ENCODE measurements around the gene TFPI.
"Not testable (repeated sequence)": the region's sequence is repeated elsewhere in the genome, so short reads cannot be mapped to it uniquely, and the experiment has no call there.

TFPI gene

DNA sequence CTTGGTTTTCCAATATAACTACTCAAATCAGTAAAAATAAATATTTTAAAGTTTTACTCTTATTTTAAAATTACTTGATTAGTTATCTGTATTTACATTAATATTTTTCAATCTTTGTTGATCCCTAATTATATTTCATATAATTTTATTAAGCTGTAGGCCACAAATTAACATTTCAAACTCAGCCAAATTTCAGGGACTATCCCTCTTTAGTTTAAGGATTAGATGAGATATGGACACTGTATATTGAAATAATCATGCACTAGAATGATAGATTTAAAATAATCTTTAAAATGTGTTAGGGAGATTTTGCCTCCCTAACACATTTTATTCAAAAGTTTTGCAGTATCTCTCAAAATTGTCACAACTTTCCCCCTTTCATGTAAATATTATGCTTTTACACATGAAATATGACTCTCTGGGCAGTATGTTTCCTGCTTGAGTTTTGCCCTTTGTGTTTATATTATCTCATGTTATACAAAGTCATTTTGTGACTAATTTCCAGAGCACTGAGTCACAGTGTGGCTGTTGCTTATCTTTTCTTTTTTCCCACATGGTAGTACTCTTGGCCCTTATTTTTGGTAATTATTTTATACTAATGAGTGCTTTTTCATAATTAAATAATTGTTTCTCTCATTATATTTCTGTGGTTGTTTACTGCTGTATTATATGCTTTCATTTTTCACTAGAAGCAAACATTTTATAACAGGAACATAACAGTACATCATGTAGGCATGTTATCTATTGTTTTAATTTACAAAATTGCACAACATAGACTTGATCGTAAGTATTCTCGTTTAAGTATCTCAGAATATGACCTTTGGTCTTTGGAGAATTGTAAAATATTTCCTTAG lies 1.2 kb downstream of the TFPI start:
- no peak for DNase-seq

DNA sequence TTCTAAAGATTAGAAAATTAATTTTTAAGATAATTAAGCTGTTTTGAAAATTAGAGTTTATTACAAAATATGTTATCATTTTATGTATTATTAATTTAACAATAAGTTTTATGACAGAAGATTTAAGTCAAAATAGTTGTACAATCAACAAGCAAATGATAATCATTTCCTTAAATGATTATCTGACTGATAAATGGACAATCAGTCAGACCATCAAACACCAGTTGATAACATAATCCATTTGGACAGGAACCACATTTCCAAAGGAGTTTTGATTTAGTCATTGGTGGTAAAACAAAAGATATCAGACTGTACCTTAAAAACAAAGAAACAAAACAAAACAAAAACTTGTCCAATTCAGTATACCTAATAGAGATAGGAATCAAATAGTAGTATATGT lies 1.9 kb downstream of the TFPI start:
- DNase-seq: no peak

DNA sequence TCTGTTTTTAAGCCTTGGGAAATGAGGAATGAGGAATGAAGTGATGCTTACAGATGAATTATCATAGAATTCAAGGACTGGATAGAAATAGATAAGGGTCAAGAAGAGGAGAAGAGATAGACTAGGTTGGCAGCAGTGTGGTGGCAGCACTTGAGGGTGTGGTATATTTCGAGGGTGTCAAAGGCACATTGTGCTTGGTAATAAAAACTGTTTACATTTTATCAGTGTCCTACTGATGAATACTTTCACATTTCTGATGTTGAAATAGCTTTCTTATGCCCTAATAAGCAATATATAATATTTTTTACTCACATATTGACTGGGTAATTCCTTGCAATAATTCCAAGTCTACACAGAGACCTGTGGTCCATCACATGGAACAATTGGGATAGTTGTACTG lies 3.4 kb downstream of the TFPI start:
- DNase-seq: no peak

DNA sequence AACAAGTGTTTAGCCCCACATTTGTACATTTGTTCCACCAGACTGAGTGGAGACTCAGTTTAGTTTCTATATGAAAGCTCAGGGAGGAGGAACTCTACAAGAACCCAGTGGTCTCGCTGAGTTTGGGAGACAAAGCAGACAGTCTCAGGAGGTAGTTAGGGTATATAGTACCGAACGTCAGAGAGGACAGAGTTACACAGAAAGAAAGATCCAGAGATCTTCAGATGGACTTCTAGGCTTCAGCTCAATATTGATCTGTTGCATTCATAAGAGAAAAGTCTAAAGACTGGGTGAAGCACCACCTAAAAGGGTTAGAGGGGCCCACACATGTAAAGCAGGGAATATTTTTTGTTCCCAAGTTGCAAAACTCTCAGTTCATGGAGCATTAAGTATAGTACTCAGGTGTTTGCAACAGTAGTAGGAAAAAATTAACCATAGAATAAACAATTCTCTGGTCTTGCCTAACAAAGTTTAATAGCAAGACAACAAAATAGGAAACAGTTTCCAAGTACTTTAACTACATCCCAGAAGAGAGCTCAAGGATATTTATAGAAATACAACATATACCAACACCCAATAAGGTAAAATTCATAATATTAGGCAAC lies 4.2 kb downstream of the TFPI start:
- no peak for DNase-seq

DNA sequence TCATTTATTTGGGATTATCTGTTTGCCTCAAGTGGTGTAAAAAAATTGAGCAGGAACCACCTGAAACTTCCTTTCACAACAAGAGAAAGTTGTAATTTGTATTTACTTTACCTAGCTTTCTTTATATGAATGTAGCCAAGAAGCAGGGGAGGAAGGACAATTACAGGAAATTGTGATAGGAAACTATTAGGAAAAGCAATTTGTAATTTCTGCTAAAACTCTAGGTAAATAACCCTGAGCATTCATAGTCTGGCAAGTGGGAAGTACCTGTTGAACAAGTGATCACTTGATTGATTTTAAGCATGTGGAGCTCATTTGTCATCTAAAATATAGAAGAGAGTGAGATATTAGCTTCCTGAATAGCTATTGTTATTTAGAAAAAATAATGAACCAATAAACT lies 5.0 kb downstream of the TFPI start:
- DNase-seq: no peak

DNA sequence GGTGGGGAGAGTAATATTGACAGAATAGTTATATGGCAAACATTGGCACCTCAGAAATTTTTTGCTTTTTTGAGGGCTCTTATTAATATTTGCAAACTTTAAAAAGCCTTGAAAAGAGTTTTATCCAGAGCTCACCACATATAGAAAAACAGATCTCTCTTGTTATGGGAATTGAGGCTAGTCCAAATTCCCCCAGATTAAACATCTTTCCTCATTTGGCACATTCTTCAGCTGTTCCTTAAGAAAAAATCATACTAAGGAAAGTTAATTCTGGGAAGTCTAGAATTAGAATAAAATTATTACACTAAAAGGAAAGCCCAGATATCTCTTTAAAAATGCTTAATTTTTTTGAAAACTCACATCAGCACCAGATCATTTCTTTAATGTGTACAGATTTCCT lies 5.6 kb downstream of the TFPI start:
- no peak for DNase-seq

DNA sequence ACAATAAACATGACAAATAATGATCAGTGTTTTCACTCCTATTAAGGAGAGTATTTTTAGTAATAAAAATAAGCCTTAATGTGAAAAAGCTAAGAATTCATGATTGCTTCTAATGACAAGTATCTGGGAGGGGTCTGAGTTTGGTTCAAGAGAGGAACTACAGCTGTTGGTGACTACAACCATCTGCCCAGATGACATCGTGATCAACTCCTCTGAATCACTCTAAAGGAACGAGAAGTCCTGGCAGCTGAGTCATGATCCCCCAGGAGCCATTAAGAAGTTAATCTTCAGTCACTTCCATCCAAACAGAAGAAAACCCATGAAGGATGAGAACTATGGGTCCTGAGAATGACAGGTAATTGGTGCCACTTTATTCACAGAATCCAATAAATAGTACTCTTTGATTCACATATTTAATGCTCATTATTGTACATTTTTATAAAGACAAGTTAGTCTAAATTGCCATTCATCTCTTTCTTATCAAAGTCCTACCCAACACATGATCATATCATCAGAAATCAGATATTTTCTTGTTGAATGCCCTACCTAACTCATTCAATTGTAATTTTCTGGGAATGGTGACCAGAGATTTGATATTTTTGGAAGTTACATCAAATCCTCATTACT lies 6.8 kb downstream of the TFPI start:
- DNase-seq: no peak

DNA sequence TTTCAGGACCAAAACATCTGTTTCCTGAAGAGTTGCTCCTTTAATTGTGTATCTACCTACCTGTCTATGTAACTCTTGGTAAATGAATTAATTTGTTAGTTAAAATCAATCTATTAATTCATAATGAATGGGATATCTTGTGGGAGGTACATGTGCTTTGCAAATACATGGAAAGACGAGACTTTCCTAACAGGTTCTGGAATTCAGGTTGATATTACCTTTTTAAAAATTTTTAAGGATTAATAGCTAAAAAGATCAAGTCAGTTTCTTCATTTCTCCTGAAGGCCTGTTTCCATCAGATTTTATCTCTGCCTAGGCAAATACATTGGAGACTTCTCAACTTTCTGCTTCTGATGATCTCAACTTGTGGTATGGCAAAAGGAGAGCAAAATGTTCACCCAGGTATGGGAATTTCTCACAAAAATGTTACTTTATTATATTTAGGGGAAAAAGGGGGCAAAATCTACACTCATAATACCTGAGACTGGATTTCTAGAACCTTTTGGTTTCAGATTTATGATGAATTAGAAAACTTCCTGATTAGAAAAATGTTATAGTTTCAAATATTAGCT lies 7.4 kb downstream of the TFPI start:
- DNase-seq: no peak

DNA sequence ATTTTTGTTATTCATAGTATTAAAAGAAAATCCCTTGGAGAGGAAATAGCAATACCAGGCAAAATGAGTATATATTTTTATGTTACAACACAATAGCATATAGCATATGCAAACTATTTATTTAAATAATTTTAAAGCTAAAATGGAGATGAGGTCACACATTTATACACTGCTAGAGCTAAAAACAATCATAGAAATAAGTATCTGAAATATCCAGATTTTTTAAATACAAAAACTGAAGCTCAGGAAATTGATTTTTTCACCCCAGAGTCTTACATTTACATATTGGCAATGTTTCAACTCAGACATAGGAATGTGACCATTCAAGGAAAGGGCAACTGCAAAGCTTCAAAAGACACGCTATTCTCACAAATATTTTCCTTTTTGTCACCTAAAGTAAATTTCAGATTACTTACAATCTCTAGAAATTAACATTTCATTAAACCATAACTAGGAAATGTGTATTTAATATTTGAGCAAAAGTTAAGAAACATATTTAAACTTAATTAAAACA lies 8.9 kb downstream of the TFPI start:
- no peak for DNase-seq

DNA sequence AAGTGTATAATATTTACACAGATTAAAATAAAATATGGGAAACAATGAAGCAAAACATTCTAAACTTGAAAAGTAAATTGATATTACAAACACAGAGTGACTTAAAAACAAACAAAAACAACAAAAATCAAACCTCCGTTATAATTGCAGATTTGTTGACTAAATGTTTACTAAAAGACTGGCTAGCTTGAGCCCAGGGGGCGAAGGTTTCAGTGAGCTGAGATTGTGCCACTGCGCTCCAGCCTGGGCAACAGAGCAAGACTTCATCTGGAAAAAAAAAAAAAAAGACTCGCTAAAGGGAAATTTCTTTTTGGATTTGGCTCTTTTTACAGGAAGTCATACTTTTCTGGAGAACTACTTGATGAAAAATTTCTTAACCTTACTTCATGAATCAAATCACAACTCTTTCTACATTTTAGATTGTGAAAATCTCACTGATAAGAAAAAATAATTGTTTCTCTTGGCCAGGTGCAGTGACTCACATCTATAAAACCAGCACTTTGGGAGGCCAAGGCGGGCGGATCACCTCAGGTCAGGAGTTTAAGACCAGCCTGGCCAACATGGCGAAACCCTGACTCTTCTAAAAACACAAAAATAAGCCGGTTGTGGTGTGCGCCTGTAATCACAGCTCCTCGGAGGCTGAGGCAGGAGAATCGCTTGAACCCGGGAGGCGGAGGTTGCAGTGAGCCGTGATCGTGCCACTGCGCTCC lies 9.7 kb downstream of the TFPI start:
- no peak for DNase-seq

DNA sequence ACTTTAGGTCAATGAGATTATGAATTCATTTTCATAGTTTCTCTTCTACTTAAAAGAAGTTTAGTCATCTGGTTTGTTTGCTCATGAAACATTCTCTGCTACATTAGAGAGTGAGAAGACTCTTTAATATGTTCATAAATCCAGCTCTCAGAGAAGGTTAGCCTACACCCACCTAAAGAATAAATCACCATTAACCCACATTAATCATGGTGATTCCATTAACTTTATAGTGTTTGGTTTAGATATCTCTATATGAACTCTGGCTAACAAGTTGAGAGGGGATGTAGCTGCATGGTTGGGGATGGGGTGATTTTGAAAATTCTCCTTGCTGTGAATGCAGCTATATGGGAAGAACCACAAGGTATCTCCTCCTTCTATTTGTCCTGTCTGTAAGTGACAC lies 10.7 kb downstream of the TFPI start:
- no peak for DNase-seq

DNA sequence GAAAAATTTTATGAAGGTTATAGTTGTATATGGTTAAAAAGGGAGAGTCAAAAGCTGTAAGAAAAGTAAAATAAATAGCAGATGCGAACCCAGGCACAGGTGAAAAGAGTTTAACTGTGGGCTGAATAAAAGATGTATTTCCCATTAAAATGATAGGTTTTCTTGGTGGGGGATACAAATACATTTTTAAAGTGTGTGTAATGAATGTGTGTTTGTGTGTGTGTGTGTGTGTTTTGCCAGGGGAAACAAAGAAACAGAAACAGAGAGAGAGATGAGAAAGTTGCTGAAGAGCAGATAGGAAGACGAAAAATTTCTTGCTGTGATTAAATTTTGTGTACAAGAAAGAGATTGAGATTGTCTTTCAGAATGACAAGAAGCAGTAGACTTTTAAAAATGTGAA lies 12.1 kb downstream of the TFPI start:
- no peak for DNase-seq

DNA sequence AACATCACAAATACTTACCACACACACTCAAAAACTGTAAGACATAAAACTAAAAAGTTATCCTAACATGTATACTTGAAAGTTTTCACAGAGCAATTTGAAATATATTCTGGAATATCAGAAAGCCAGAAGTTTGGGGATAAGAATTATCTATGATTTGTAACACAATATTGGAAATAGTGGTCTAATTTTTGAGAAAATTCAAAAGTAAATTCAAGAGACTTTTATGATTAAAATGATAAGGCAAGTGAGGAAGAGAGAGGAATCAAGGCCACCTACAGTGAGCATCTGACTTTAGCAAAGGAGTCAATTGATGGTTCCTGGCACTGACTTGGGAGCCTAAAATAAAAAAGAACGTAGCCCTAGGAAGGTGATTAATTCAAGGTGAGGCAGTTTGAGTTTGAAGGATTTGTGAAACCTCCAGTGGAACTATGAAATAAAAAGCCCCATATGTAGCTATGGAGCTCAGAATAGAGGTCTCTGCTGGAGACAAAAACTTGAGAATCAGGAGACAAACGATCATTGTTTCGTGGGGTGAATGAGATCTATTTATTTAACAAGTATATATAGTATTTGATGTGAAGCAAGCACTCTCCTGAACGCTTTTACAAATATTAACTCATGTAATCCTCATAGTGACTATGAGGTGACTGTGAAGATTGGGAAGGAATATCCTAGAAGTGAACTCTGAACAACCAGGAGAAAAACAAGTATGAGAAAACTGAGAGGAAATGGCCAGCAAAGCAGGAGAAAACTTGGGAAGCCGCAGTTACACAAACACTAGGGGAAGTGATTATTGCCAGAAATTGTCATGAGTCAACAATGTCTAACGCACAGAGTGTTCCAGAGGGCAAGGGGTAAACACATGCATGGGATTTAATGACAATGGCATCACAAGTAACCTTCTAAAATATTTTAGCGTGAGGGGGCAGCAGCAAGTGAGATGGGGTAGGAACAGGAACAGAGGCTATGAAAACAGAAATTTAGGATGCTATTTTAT lies 12.8 kb downstream of the TFPI start:
- peak in 1 of 2 experiments; percentile 19 for DNase-seq

DNA sequence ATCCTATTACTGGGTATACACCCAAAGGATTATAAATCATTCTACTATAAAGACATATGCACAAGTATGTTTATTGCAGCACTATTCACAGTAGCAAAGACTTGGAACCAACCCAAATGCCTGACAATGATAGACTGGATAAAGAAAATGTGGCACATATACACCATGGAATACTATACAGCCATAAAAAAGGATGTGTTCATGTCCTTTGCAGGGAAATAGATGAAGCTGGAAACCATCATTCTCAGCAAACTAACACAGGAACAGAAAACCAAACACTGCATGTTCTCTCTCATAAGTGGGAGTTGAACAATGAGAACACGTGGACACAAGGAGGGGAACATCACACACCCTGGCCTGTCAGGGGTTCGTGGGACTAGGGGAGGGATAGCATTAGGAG lies 16.0 kb downstream of the TFPI start:
- DNase-seq: not testable (repeated sequence)

DNA sequence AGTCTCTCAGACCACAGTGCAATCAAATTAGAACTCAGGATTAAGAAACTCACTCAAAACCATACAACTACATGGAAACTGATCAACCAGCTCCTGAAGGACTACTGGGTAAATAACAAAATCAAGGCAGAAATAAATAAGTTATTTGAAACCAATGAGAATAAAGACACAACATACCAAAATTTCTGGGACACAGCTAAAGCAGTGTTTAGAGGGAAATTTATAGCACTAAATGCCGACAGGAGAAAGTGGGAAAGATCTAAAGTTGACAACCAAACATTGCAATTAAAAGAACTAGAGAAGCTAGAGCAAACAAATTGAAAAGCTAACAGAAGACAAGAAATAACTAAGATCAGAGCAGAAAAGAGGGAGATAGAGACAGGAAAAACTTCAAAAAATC lies 18.9 kb downstream of the TFPI start:
- not testable (repeated sequence) for DNase-seq

DNA sequence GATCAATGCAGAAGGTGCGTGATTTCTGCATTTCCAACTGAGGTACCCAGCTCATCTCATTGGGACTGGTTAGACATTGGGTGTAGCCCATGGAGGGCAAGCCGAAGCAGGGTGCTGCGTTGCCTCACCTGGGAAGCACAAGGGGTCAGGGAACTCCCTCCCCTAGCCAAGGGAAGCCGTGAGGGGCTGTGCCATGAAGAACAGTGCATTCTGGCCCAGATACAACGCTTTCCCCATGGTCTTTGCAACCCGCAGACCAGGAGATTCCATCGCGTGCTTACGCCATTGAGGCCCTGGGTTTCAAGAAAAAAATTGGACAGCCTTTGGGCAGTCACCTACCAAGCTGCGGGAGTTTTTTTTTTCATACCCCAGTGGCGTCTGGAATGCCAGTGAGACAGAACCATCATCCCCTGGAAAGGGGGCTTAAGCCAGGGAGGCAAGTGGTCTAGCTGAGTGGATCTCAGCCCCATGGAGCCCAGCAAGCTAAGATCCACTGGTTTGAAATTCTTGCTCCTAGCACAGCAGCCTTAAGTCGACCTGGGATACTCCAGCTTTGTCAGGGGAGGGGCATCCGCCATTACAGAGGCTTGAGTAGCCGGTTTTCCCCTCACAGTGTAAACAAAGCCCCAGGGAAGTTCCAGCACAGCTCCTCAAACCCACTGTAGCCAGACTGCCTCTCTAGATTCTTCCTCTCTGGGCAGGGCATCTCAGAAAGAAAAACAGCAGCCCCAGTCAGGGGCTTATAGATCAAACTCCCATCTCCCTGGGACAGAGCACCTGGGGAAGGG lies 21.7 kb downstream of the TFPI start:
- no peak for DNase-seq

DNA sequence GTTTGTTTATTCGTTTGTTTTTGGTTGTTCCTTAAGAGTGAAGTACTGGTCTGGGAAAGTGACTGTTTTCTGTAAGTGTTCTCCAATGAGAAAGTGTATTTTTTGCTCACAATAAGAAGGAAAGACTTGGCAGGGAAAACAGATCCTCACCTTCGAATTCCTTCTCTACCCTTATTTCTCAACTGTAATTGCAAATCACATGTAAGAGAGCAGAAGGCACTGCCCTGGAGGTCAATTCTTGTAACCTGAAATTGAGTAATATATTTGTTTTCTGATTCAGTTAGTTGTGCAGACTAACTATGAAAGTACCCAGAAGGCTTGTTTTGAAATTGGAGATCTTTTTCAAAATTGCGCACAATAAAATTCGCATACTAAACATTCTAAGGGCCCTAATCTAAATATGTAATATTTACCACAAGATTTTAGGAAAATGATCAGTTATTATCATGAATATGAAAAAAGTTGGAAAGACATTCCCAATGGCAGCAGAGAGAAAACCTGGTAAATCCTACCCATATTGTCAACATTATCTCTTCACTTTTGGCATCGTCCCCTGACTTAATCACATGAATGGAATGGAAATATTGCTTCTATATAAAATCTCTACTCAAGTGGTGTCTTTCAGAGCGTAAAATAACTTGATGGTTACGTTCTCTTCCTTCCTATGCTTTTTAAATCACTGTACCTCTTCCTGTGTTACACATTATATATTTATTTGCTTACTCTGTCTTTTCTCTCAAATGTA lies 24.1 kb downstream of the TFPI start:
- DNase-seq: no peak

DNA sequence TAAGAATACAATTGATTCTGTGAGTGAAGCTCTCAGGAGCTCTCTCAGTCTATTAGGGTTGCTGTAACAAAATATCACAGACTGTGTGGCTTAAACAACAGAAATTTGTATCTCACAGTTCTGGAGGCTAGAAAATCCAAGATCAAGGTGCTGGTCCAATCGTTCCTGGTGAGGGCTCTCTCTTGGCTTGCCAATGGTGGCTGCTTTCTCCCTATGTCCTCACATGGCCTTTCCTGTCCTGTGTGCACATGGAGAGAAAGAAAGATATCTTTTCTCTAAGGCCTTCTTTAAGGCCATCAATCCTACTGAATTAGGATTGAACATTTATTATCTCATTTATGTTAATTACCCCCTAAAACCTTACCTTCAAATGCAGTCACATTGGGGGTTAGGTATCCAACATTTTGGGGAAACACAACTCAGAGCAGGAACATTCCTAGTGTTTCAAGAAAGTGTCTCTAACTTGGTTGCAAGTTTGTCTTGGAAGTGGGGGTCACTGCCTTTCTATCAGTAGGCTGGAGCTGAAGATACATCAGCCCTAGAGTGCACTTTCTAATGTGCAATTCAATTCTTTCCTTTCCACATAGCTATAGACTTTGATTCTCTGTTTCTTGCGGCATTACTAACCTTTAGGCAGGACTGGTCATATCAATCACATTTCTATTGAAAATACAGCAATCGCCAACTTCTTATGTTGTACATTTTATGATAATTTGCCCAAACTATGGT lies 24.8 kb downstream of the TFPI start:
- DNase-seq: no peak

DNA sequence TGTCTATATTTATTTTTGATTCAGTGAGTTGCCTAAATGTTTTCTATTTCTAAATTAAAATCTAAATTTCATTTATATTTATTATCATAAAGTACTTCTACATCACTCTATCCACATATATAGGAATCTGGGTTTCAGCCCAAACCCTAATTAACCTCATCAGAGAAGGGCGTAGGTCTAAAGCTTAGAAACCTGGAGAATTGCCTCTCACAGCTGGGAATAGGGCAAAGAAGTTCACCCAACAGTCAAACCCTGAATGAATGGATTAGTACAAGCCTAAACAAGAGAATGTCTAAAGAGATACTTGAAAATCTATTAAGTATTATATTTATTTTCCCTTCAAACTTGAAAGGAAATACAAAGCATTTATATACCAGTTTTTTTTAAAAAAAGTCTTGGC lies 26.2 kb downstream of the TFPI start:
- DNase-seq: no peak

Measured in SHP77 (cell line).